Jurkat, Clone E6-1 (cell line): Measurements from ENCODE around the gene IRGC.
"Not testable (repeated sequence)": the region's sequence is repeated elsewhere in the genome, so short reads cannot be mapped to it uniquely, and the experiment has no call there.

ENCODE experiments used
- DNase-seq: peaks from one replicate; pipeline ENCODE4 v3.0.0-alpha.2; 2011; ENCODE audit warnings: low read depth, low spot score
- H3K4me3 ChIP-seq: 2 replicates; pipeline ENCODE4 v1.5.1; 2011; ENCODE audit warnings: mild to moderate bottlenecking, low read length, control low read depth, moderate library complexity

IRGC gene

DNA sequence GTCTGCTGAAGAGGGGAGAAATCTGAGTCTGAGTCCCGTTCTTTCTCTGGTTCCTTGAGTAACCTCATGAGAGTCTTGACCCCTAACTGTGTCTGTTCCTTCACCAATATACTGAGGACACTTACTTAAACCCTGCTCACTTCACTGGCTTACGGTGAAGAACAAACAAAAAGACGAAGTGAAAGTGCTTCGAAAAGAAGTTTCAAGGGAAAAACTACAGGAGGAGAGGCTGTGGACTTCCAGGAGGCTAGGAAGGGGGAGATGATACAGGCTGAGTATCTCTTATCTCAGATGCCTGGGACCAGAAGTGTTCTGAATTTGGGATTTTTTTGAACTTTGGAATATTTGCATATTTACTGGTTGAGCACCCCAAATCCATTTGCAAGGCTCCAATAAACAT, 32.8 kb downstream of the IRGC start:
- no peak for DNase-seq
- H3K4me3 ChIP-seq, result no peak overlapping the region

GRCh38 chr19:43749152-43749551, 33.3 kb downstream of the IRGC start:
- H3K4me3 ChIP-seq, result no peak overlapping the region

DNA sequence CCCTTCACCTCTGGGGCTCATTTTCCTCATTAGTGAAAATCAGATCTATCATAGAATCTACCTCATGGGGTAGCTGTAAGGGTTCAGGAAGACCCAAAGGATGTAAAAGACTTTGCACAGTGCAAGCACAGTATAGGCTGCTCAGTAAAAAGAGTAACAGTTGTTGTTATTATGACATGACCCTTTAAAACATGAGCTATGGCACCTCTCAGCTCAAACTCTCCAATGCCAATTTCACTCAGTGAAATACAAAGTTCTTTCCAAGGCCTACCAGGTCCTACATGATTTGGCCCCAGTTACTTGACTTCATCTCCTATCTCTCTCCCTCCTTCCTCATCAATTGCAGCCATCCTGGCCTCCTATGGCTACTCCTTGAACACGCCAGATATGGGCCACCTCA, 34.0 kb downstream of the IRGC start:
- no peak overlapping the region for H3K4me3 ChIP-seq
- no peak for DNase-seq

More at GRCh38 chr19:43749152-43749551, 33.3 kb downstream of the IRGC start:
- no peak for DNase-seq

DNA sequence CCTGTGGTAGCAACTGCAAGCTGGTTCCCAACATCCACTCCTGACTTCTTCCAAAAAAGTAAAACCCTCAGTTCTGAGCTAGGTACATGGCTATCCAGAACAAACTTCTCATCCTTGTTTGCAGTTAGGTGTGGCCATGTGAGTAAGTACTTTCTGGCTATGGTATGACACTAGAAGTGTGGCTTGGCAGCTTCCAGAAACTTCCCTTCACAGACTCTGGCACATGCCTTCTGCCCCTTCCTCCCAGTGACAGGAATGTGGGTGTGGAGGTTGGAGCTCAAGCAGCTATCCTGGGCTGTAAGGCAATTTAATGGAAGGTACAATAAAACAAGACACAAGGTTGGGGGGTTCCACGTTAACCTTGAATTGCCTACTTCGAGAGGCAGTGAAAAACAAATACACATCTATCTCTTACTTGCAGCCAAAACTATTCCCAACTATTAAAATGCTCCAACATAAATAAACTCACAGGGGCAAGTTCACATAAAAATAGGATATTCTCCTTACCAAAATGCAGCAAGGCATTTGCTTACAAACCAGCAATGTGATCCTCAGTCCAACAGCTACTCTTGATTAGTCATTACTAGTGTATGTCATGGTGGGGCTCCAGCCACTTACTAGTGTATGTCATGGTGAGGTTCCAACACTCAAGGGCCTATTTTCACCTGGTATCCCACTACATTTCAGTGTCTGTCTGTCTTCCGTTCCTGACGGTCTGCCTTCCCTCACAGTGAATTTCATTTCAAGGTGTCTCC, 35.8 kb downstream of the IRGC start:
- H3K4me3 ChIP-seq, result no peak overlapping the region
- no peak for DNase-seq

DNA sequence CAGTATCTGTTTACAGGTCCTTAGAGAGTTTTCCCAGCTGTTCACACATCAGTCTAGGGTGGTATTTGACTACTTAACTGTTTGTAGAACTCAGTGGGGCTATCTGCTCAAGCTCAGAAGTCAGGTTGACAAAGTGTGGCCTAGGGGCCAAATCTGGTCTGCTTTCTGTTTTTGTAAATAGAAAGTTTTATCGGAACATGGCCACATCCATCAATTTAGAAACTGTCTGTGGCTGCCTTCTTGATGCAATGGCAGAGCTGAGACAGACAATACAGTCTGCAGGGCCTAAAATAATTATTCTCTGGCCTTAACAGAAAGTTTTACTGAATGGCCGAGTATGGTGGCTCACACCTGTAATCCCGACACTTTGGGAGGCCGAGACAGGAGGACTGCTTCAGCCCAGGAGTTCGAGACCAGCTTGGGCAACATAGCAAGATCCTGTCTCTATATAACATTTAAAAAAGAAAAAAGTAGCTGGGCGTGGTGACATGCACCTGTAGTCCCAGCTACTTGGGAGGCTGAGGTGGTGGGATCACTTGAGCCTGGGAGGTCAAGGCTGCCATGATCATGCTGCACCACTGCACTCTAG, 36.5 kb downstream of the IRGC start:
- DNase-seq, result no peak
- no peak overlapping the region for H3K4me3 ChIP-seq

DNA sequence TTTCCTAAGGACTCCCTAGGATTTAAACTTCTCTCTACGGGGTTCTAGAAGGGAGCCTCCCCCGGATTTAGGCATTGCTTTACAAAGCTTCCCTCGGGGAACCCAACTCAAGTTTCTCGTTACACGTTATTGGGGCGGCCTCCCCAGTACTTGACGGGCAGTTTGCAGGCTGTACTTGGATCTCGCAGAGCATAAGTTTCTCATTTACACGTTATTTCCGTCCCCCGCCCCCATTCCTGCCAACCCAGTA, 38.3 kb downstream of the IRGC start:
- peak overlapping the region; percentile 97 for H3K4me3 ChIP-seq
- no peak for DNase-seq

- peak within 1 kb of the TSS; percentile 97 for H3K4me3 ChIP-seq
These were observed 38.8 kb downstream of the IRGC start, which contains the start of gene SMG9 for GRCh38 chr19:43754503-43755255. SMG9 (minus strand) TSS chr19:43754962; CDS start chr19:43750741, 4,221 bp downstream.

DNA sequence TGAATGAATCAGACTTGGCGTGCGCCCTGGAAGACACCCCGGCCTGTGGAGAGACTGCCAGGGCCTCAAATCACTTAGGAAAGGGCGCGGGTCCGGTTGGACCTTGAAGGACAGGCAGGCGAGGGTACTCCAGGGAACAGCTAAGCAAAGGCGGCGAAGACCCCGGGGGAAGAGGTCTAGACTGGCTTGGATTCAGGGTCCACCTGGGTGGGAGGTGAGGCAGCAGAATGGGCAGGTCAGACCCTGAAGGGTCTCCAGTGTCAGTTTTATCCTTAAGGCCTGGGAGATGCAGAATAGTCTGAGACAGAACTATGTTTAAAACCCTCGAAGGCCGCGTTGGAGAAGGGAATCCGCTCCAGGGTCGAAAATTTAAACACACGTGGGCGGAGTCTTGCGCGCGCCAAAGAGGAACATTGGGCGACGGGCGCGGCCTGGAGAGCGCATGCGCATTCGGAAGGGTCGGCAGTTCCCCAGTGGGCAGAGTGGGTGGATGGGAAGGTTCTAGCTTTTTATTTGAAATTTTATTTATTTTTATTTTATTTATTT, 39.5 kb downstream of the IRGC start:
- peak; percentile 75 for DNase-seq
- peak overlapping the region; percentile 97 for H3K4me3 ChIP-seq

More at GRCh38 chr19:43754503-43755255, 38.8 kb downstream of the IRGC start, which contains the start of gene SMG9:
- peak; percentile 93 for DNase-seq

DNA sequence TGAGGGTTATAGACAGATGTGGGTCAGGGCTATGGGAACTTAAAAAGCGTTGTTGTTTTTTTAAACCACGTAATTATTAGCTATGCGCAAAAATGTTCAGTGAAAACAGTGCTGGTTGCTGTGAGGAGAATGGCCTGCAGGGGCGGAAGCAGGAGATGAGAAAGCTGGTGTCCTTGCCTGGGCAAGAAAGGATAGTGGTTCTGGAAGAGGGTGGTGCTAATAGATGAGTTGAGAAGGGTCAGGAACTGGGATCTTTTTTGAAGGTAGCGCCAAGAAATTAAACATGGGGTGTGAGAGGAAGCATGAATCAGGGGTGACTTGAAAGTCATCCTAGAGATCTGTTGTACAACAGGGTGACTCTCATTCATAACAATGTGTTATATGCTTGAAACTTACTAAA, 43.6 kb downstream of the IRGC start:
- no peak overlapping the region for H3K4me3 ChIP-seq
- DNase-seq, result no peak

DNA sequence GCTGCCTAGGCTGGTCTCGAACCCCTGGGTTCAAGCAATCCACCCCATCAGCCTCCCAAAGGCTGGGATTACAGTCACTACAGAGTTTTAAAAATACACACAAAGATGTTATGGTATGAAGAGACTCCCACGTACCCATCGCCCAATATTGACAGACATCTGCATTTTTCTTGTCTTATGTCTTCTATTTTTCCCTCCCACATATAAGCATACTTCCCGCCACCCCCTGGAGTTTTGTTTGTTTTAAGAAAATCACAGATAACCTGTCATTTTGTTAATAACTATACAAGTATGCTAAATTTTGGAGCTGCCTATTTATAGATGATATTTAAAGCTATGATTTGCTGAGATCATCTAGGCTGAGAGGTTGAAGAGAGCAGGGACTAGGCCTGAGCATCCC, 45.1 kb downstream of the IRGC start:
- H3K4me3 ChIP-seq, result no peak overlapping the region
- no peak for DNase-seq

GRCh38 chr19:43762814-43763213, 46.9 kb downstream of the IRGC start:
- no peak for DNase-seq
- no peak overlapping the region for H3K4me3 ChIP-seq

- no peak overlapping the region for H3K4me3 ChIP-seq
- no peak for DNase-seq
These were observed 47.6 kb downstream of the IRGC start for GRCh38 chr19:43763473-43763939.

- not testable (repeated sequence) for DNase-seq, H3K4me3 ChIP-seq
These were observed 48.8 kb downstream of the IRGC start for GRCh38 chr19:43764684-43765083.

- no peak overlapping the region for H3K4me3 ChIP-seq
- DNase-seq, result no peak
These were observed 49.4 kb downstream of the IRGC start for GRCh38 chr19:43765109-43765876.

DNA sequence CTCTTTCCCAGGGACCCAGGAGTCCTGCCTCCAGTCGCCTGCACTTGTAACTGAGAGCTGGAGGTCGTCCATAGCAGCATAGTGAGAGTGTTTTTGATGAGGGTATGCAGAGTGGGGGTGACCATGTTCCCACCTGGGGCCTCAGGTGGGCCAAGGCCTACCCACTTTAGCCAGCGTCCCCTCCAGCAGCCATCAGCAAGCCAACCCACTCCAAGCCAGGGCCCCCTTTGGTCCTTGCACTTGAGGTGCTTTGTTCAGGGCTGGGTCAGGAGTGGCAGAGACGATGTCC, 50.8 kb downstream of the IRGC start:
- no peak overlapping the region for H3K4me3 ChIP-seq
- no peak for DNase-seq

DNA sequence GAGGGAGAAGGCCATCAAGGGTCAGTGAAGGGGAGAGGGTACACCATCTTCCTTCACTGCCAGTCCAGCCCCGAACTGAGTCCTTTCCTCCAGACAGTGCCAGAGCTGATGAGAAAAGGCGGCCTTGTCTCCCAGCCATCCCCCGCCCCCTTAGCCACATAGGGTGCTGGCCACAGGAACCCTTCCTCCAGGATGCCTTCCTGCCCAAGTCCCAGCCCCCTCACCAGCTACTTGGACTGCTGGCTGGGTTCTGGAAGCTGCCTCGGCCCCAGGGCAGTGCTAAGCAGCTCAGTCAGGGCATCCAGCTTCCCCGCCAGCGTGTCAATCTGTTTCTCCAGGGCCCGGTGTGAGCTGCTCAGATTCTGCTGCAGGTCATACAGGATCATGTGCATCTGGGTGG, 51.4 kb downstream of the IRGC start:
- DNase-seq, result no peak
- no peak overlapping the region for H3K4me3 ChIP-seq

- H3K4me3 ChIP-seq, result no peak overlapping the region
- no peak for DNase-seq
These were observed 51.9 kb downstream of the IRGC start for GRCh38 chr19:43767818-43768217.

DNA sequence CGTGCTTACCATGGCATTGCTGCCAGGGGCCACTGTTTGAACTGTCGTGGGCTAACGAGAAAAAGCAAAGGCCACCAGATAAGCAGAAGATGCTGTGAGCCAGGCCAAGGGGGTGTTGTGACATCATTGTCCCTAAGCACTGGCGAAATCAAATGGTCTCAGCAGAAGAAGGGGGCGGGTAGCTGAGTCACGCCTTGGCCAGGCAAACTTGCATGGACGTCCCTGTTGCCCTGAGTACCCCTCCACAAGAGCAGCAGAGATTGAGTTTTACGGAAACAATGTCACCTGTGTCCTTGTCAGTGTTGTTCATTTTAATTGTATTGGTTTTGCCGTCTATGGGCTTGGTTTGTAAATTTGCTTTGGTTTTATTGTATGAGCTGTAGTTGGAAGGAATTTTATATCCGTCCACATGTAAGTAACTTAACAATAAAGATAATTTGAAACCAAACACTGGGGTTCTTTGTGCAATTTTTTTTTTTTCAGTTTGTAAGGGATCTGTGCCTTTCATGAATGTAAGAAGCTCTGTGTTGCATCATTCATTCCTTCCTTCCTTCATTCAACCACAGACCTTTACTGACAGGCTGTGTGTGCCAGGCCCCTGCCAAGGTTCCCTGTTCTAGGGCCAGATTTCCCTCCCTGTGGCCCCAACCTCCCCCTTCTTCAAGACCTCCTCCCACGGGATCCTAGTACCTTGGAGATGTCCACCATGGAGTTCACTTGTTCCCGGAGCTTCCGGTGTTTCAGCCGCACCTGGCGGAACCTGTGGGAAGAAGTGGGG, 52.6 kb downstream of the IRGC start:
- no peak overlapping the region for H3K4me3 ChIP-seq
- DNase-seq, result no peak

DNA sequence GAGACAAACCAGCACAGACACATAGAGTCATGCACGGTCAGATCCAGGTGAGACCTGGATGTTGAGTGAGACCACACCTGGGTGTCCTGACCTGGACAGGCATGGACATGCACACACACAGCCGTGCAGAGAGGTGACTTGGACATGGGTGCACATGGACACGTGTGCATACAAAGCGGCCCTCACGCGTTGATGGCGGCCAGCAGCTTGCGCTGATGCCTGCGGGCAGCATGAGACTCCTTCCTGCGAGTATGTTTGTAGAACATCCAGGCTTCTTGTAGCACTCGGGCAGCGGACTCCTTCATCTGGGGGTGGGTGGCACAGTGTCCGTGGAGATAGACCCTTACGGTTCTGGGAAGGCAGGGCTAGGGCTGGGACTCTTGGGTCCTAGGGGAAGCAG, 53.4 kb downstream of the IRGC start:
- DNase-seq, result no peak
- H3K4me3 ChIP-seq, result no peak overlapping the region
